Testis (tissue), 3 donors: ENCODE measurements around the gene GOLT1A. TPM values are rescaled to one million over a fixed set of nuclear protein-coding genes. Genes with fewer than 3 reads are reported as not detected.

ENCODE experiments used
- DNase-seq: peaks from one replicate; pipeline ENCODE4 v3.0.0-alpha.2; 2019
- H3K27ac ChIP-seq, 2 donors: fragments of 200-600 bp; sonication (generic); one replicate each; pipeline ENCODE4 v1.5.1; 2019
- H3K27me3 ChIP-seq: fragments of 200-600 bp; sonication (generic); one replicate; pipeline ENCODE4 v1.5.1; 2019
- H3K36me3 ChIP-seq: fragments of 200-600 bp; sonication (generic); one replicate; pipeline ENCODE4 v1.5.1; 2017; ENCODE audit warnings: low read depth; ENCODE audit errors: missing control alignments
- H3K4me1 ChIP-seq: fragments of 200-600 bp; sonication (generic); one replicate; pipeline ENCODE4 v1.5.1; 2019
- H3K4me3 ChIP-seq, 2 donors: fragments of 200-600 bp; sonication (generic); one replicate each; pipeline ENCODE4 v1.5.1; 2017 to 2019
- H3K9me3 ChIP-seq: fragments of 200-600 bp; sonication (generic); one replicate; pipeline ENCODE4 v1.5.1; 2017
- CTCF ChIP-seq, 3 experiments: fragments of 450-650 bp in 2 of 3; fragments of 200-600 bp in 1 of 3; sonication (generic) in 1 of 3; IDR thresholded peaks; one replicate each; pipeline ENCODE4 v1.5.1; 2016 to 2019; ENCODE audit warnings: antibody characterized with exemption in 3 of 3, mild to moderate bottlenecking in 2 of 3, moderate library complexity in 1 of 3
- POLR2A ChIP-seq: fragments of 450-650 bp; IDR thresholded peaks from one replicate; pipeline ENCODE4 v1.6.1; 2017; ENCODE audit warnings: antibody characterized with exemption, mild to moderate bottlenecking, moderate library complexity
- WGBS, 2 donors: methylation state at CpG; one replicate each; pipeline ENCODE4 v1.1.5; 2018; 5-methylcytosine and 5-hydroxymethylcytosine counted together
- intact Hi-C: fragments of 100-400 bp; cut with DNase I; formaldehyde crosslinking; loops from one replicate; pipeline ENCODE4 v1.15.1; 2023; ENCODE audit warnings: low total_unique reads
- polyA plus RNA-seq: library from polyadenylated mRNA; stranded (reverse); fragments of 350-450 nt; fragmentation: Illumina TruSeq; extraction: RNeasy Lipid Tissue Mini Kit (QIAGEN cat#74804); gene quantifications from one replicate; pipeline ENCODE4 v1.2.3, GENCODE V29; 2014; ENCODE audit warnings: low read depth, low replicate concordance; ENCODE audit not compliant: insufficient read depth
- total RNA-seq, 2 donors: library from RNA; depleted of rRNA; stranded (reverse); fragments of >200 nt; gene quantifications; one replicate each; pipeline ENCODE4 v1.2.3, GENCODE V29; 2016

The GOLT1A gene
- total and polyA plus RNA-seq, 3 donors from 2014 or later, result 1.5 to 6.8 (median 2.2) TPM

- intact Hi-C loops, result no loop called here
Measured at GRCh38 chr1:204258213-204259115, 44.7 kb upstream of the GOLT1A start.

GRCh38 chr1:204257446-204257845, 43.7 kb upstream of the GOLT1A start:
- Histone ChIP-seq H3K4me1 (peaks cover 8% of the 10 kb centered on the region), H3K27me3 (no peaks in the 10 kb centered on the region), H3K36me3 (no peaks in the 10 kb centered on the region), H3K9me3 (no peaks in the 10 kb centered on the region), H3K27ac (no peak overlapping the region), H3K4me3 (no peak overlapping the region)
- DNase-seq, result no peak
- intact Hi-C loops, result no loop called here
- no peak for TF ChIP-seq POLR2A
- TF ChIP-seq CTCF (IDR thresholded peaks at IDR 0.05), result no peak
- WGBS, 2 donors, result 91 to 100% methylated on average over 1 to 24 of the region's 24 CpGs

More at GRCh38 chr1:204258213-204259115, 44.7 kb upstream of the GOLT1A start:
- peak; percentile 36 to 53 (median 49) for TF ChIP-seq CTCF (IDR thresholded peaks at IDR 0.05)
- no peak for TF ChIP-seq POLR2A
- no peaks in the 10 kb centered on the region for H3K36me3 ChIP-seq
- peak; percentile 74 for DNase-seq
- H3K4me3 ChIP-seq, result no peak overlapping the region
- H3K9me3 ChIP-seq, result no peaks in the 10 kb centered on the region
- no peak overlapping the region for H3K27ac ChIP-seq
- 88 to 90% methylated on average over 4 to 7 of the region's 7 CpGs for WGBS, 2 donors
- peaks cover 10% of the 10 kb centered on the region for H3K4me1 ChIP-seq
- no peaks in the 10 kb centered on the region for H3K27me3 ChIP-seq

GRCh38 chr1:204256531-204256930, 42.7 kb upstream of the GOLT1A start:
- intact Hi-C loops, result no loop called here
- H3K9me3 ChIP-seq, result no peaks in the 10 kb centered on the region
- no peaks in the 10 kb centered on the region for H3K27me3 ChIP-seq
- H3K4me3 ChIP-seq, result no peak overlapping the region
- H3K4me1 ChIP-seq, result peaks cover 8% of the 10 kb centered on the region
- peak overlapping the region in 1 of 2 donors; percentile 19 for H3K27ac ChIP-seq
- TF ChIP-seq POLR2A (no peak), CTCF (IDR thresholded peaks at IDR 0.05) (no peak)
- no peaks in the 10 kb centered on the region for H3K36me3 ChIP-seq
- WGBS, 2 donors, result 65 to 75% methylated on average over 9 to 10 of the region's 10 CpGs
- DNase-seq, result no peak

GRCh38 chr1:204255966-204256365, 42.2 kb upstream of the GOLT1A start:
- peak overlapping the region in 1 of 2 donors; percentile 19 for H3K27ac ChIP-seq
- 60 to 64% methylated on average over 5 of the region's 5 CpGs for WGBS, 2 donors
- DNase-seq, result no peak

GRCh38 chr1:204255225-204255624, 41.4 kb upstream of the GOLT1A start:
- Histone ChIP-seq H3K36me3 (no peaks in the 10 kb centered on the region), H3K4me1 (peaks cover 8% of the 10 kb centered on the region), H3K4me3 (no peak overlapping the region), H3K27me3 (no peaks in the 10 kb centered on the region), H3K9me3 (no peaks in the 10 kb centered on the region), H3K27ac (peak overlapping the region in 1 of 2 donors; percentile 19)
- WGBS, 2 donors, result 84 to 86% methylated on average over 5 of the region's 5 CpGs
- intact Hi-C loops, result no loop called here
- DNase-seq, result no peak
- TF ChIP-seq POLR2A (no peak), CTCF (IDR thresholded peaks at IDR 0.05) (no peak)

More at GRCh38 chr1:204255966-204256365, 42.2 kb upstream of the GOLT1A start:
- TF ChIP-seq POLR2A, result no peak
- Histone ChIP-seq H3K27me3 (no peaks in the 10 kb centered on the region), H3K4me1 (peaks cover 8% of the 10 kb centered on the region), H3K9me3 (no peaks in the 10 kb centered on the region), H3K36me3 (no peaks in the 10 kb centered on the region), H3K4me3 (no peak overlapping the region)
- intact Hi-C loops, result no loop called here
